ENCODE results near the gene MT1F. TPM values are rescaled to one million over a fixed set of nuclear protein-coding genes. Genes with fewer than 3 reads are reported as not detected.

Gene MT1F
- total RNA-seq, 1 experiment from 2014 or later, result 7.3 TPM

DNA sequence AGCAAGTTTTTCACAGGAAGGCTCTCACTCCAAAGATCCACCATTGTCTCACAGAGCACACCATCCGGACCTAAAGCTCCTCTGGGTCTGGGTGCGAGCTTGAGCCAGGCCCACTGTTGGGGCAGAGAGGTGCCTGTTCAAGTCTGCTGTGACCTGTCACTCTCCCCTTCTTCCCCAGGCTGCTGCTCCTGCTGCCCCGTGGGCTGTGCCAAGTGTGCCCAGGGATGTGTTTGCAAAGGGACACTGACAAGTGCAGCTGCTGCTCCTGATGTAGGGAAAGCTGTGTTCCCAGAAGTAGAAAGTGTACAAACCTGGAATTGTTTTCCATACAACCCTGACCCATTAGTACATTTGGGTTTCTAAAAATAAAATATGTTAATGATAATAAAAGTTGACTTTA lies 19.7 kb downstream of the MT1F start:
- DNase-seq (ENCODE audit: low read depth, low spot score), result no peak
- Histone ChIP-seq H3K9me3 (ENCODE audit: control insufficient read depth in 1 of 2, insufficient read depth in 1 of 2, low read depth in 1 of 2, low read length in 2 of 2) (no peaks in the 10 kb centered on the region), H3K4me2 (ENCODE audit: low read length) (no peak overlapping the region), H3K9me2 (ENCODE audit: insufficient read depth) (no peaks in the 10 kb centered on the region), H2AFZ (ENCODE audit: low read depth, low read length, poor library complexity, severe bottlenecking) (no peak overlapping the region), H3K4me3 (replicated peaks in 1 of 2; ENCODE audit: low read depth in 1 of 2, low read length in 2 of 2) (no peak overlapping the region), H3K27me3 (ENCODE audit: insufficient read depth, low read length) (no peaks in the 10 kb centered on the region), H4K20me1 (ENCODE audit: insufficient read depth) (no peaks in the 10 kb centered on the region), H3K79me2 (ENCODE audit: insufficient read depth, low read length) (no peaks in the 10 kb centered on the region), H3K4me1 (ENCODE audit: control insufficient read depth in 1 of 2, insufficient read depth in 2 of 2, low read length in 2 of 2) (peaks cover 5 to 23% of the 10 kb centered on the region in 2 experiments; a peak in 3 of 4 replicates), H3K36me3 (ENCODE audit: control insufficient read depth in 1 of 2, insufficient read depth in 2 of 2, low read length in 2 of 2) (no peaks in the 10 kb centered on the region), H3K9ac (ENCODE audit: low read length) (no peak overlapping the region), H3K27ac (ENCODE audit: low read depth, low read length) (no peak overlapping the region)
- intact Hi-C loops (cut with micrococcal nuclease), result no loop called here
- no peak for ATAC-seq
- ChIA-PET CTCF (no interaction called here), POLR2A (no interaction called here), RAD21 (ENCODE audit: low non-redundant PET in 1 of 2, low total read pairs in 2 of 2, uncharacterized antibody in 2 of 2, unreplicated experiment in 2 of 2) (no interaction called here)
- no TSS peak for BruUV-seq (replicated peaks)
- TF ChIP-seq, protein P1, sequence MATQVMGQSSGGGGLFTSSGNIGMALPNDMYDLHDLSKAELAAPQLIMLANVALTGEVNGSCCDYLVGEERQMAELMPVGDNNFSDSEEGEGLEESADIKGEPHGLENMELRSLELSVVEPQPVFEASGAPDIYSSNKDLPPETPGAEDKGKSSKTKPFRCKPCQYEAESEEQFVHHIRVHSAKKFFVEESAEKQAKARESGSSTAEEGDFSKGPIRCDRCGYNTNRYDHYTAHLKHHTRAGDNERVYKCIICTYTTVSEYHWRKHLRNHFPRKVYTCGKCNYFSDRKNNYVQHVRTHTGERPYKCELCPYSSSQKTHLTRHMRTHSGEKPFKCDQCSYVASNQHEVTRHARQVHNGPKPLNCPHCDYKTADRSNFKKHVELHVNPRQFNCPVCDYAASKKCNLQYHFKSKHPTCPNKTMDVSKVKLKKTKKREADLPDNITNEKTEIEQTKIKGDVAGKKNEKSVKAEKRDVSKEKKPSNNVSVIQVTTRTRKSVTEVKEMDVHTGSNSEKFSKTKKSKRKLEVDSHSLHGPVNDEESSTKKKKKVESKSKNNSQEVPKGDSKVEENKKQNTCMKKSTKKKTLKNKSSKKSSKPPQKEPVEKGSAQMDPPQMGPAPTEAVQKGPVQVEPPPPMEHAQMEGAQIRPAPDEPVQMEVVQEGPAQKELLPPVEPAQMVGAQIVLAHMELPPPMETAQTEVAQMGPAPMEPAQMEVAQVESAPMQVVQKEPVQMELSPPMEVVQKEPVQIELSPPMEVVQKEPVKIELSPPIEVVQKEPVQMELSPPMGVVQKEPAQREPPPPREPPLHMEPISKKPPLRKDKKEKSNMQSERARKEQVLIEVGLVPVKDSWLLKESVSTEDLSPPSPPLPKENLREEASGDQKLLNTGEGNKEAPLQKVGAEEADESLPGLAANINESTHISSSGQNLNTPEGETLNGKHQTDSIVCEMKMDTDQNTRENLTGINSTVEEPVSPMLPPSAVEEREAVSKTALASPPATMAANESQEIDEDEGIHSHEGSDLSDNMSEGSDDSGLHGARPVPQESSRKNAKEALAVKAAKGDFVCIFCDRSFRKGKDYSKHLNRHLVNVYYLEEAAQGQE (IDR thresholded peaks at IDR 0.05; ENCODE audit: low read depth), result no peak
- TF ChIP-seq, protein P2, sequence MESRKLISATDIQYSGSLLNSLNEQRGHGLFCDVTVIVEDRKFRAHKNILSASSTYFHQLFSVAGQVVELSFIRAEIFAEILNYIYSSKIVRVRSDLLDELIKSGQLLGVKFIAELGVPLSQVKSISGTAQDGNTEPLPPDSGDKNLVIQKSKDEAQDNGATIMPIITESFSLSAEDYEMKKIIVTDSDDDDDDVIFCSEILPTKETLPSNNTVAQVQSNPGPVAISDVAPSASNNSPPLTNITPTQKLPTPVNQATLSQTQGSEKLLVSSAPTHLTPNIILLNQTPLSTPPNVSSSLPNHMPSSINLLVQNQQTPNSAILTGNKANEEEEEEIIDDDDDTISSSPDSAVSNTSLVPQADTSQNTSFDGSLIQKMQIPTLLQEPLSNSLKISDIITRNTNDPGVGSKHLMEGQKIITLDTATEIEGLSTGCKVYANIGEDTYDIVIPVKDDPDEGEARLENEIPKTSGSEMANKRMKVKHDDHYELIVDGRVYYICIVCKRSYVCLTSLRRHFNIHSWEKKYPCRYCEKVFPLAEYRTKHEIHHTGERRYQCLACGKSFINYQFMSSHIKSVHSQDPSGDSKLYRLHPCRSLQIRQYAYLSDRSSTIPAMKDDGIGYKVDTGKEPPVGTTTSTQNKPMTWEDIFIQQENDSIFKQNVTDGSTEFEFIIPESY (IDR thresholded peaks at IDR 0.05; ENCODE audit: extremely low read depth, insufficient replicate concordance, low read length), result no peak
- TF ChIP-seq EZH2phosphoT487 (IDR thresholded peaks at IDR 0.05; ENCODE audit: borderline replicate concordance) (no peak), POLR2A (IDR thresholded peaks at IDR 0.05; ENCODE audit: borderline replicate concordance, extremely low read depth, insufficient read depth, insufficient read length) (no peak), ZNF274 (IDR thresholded peaks at IDR 0.05; ENCODE audit: low read depth, low read length) (no peak), TCF7L2 (IDR thresholded peaks at IDR 0.05; ENCODE audit: borderline replicate concordance, extremely low read depth, insufficient read depth, insufficient read length) (no peak), SRF (IDR thresholded peaks at IDR 0.05; ENCODE audit: low read depth) (no peak), CBX3 (IDR thresholded peaks at IDR 0.05; ENCODE audit: low read depth) (no peak)
- TF ChIP-seq, protein P3, sequence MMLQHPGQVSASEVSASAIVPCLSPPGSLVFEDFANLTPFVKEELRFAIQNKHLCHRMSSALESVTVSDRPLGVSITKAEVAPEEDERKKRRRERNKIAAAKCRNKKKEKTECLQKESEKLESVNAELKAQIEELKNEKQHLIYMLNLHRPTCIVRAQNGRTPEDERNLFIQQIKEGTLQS (IDR thresholded peaks at IDR 0.05), result no peak

Data from HCT116 (cell line).